ENCODE data around the gene HOXA9. TPM values are rescaled to one million over a fixed set of nuclear protein-coding genes. Genes with fewer than 3 reads are reported as not detected.

Gene HOXA9
- total and polyA plus RNA-seq, 9 donors: 0.12 to 2.5 (median 0.57) TPM; not detected in 1

- intact Hi-C loops (cut with DNase I): loop anchor here in 1 of 4 donors (10.0 kb wide), 1 partner anchor 577 kb away; no protein-coding TSS in a partner anchor
- no peak overlapping the region for H3K4me3 ChIP-seq
- no peak for DNase-seq
Observed at GRCh38 chr7:27197137-27198042, 32.1 kb upstream of the HOXA9 start.

DNA sequence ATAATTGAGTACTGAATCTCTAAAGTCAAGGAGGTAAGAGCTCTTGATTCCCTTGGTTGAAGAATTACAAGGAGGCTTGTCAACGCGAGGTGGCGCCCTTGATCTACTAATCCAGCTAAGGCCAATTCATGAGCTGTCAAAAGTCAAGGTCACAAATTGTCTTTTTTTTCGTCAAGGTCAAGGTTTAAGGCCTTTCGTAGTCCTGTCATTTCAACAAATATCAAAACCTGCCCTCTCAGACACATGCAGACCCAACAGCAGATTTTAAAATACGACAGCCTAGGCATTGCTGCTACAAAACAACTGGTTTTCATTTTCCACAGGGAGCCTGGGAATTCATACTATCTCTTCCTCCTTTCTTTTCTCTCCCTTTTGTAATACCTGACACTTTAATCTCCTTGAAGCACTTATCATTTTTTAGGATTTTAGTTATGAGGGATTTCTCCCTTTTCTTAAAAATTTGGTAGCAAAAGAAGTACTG lies 31.0 kb upstream of the HOXA9 start:
- WGBS, 3 donors: 2 to 3% (median 3%) methylated on average over 6 of the region's 6 CpGs
- H3K36me3 ChIP-seq: no peaks in the 10 kb centered on the region
- peaks cover 6% of the 10 kb centered on the region for H3K4me1 ChIP-seq (ENCODE audit: insufficient read depth)
- intact Hi-C loops (cut with DNase I): loop anchor here in 1 of 4 donors (10.0 kb wide), 1 partner anchor 578 kb away; no protein-coding TSS in a partner anchor
- TF ChIP-seq EP300 (IDR thresholded peaks at IDR 0.05): no peak
- no peak for TF ChIP-seq POLR2A (IDR thresholded peaks at IDR 0.05)
- TF ChIP-seq, protein P1, sequence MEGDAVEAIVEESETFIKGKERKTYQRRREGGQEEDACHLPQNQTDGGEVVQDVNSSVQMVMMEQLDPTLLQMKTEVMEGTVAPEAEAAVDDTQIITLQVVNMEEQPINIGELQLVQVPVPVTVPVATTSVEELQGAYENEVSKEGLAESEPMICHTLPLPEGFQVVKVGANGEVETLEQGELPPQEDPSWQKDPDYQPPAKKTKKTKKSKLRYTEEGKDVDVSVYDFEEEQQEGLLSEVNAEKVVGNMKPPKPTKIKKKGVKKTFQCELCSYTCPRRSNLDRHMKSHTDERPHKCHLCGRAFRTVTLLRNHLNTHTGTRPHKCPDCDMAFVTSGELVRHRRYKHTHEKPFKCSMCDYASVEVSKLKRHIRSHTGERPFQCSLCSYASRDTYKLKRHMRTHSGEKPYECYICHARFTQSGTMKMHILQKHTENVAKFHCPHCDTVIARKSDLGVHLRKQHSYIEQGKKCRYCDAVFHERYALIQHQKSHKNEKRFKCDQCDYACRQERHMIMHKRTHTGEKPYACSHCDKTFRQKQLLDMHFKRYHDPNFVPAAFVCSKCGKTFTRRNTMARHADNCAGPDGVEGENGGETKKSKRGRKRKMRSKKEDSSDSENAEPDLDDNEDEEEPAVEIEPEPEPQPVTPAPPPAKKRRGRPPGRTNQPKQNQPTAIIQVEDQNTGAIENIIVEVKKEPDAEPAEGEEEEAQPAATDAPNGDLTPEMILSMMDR (IDR thresholded peaks at IDR 0.05): peak in 2 of 3 donors; percentile 47 to 56
- peaks cover 14% of the 10 kb centered on the region for H3K27me3 ChIP-seq
- H3K4me3 ChIP-seq: no peak overlapping the region
- H3K27ac ChIP-seq: no peak overlapping the region
- peak; percentile 54 to 86 (median 79) for DNase-seq
- H3K9me3 ChIP-seq: no peaks in the 10 kb centered on the region

More at GRCh38 chr7:27197137-27198042, 32.1 kb upstream of the HOXA9 start:
- Histone ChIP-seq H3K27ac (no peak overlapping the region), H3K4me1 (ENCODE audit: insufficient read depth) (peaks cover 6% of the 10 kb centered on the region), H3K36me3 (no peaks in the 10 kb centered on the region), H3K9me3 (no peaks in the 10 kb centered on the region), H3K27me3 (peaks cover 14% of the 10 kb centered on the region)
- TF ChIP-seq, protein P1 (IDR thresholded peaks at IDR 0.05): no peak
- TF ChIP-seq POLR2A (IDR thresholded peaks at IDR 0.05) (no peak), EP300 (IDR thresholded peaks at IDR 0.05) (no peak)
- WGBS, 3 donors: 22 to 27% (median 24%) methylated on average over 18 of the region's 18 CpGs

DNA sequence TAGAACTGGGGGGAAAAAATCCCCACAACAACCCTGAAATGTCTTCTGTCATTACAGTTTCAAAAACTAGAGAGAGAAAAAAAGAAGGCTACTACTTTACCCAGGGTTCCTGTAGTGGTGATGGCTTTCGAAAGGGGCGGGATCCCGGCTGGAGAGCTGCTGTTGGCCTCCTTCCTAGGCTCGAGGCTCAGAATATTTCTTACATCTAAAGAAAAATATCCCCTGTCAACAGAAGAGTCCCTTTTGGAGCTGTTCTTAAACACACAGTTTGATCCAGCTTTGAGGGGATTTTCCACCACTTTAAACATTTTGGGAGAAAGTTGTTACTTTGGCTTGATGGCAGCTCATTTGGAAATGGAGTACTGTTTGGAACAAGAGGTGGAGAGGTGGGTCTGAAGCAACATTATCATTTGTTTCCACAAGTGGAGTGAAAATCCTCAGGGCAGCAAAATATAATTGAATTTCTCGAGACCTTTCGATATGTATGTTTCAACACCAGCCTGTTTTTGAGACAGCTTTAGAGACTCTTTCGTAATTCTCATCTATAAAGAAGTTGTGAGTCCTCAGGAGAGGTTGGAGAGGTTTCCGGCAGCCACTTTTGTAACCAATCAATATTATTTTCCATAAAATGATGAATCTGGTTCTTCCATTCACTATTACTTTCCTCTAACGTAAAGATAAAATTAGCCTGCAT lies 29.5 kb upstream of the HOXA9 start:
- H3K36me3 ChIP-seq: no peaks in the 10 kb centered on the region
- H3K9me3 ChIP-seq: no peaks in the 10 kb centered on the region
- 30 to 53% (median 45%) methylated on average over 9 of the region's 9 CpGs for WGBS, 3 donors
- intact Hi-C loops (cut with DNase I): loop anchor here in 1 of 4 donors (10.0 kb wide), 1 partner anchor 580 kb away; no protein-coding TSS in a partner anchor
- peaks cover 14% of the 10 kb centered on the region for H3K27me3 ChIP-seq
- TF ChIP-seq, protein P1 (IDR thresholded peaks at IDR 0.05): no peak
- TF ChIP-seq POLR2A (IDR thresholded peaks at IDR 0.05) (no peak), EP300 (IDR thresholded peaks at IDR 0.05) (no peak)
- H3K4me1 ChIP-seq (ENCODE audit: insufficient read depth): peaks cover 6% of the 10 kb centered on the region
- H3K4me3 ChIP-seq: no peak overlapping the region
- H3K27ac ChIP-seq: no peak overlapping the region
- DNase-seq: no peak

DNA sequence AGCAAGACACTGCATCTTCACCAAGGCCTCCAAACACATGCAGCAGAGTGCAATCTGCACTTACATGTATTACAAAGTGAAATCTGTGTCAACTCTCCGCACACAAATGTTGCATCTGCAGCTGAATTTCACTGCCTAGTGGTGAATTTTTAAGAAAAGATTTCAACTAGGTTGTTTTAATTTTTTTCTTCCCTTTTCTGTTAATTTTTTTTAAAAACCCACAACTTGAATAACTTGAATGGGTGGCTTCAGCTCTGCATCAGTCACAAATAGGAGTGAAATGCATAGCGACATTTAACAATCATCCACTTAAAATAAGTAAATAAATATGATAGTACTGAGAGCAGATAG lies 28.6 kb upstream of the HOXA9 start:
- Histone ChIP-seq H3K36me3 (no peaks in the 10 kb centered on the region), H3K27me3 (peaks cover 14% of the 10 kb centered on the region), H3K9me3 (no peaks in the 10 kb centered on the region), H3K27ac (no peak overlapping the region), H3K4me1 (ENCODE audit: insufficient read depth) (peaks cover 2% of the 10 kb centered on the region), H3K4me3 (no peak overlapping the region)
- WGBS, 3 donors: 43 to 62% (median 56%) methylated on average over 2 of the region's 2 CpGs
- no peak for TF ChIP-seq POLR2A (IDR thresholded peaks at IDR 0.05)
- TF ChIP-seq, protein P1 (IDR thresholded peaks at IDR 0.05): no peak
- intact Hi-C loops (cut with DNase I): loop anchor here in 1 of 4 donors (10.0 kb wide), 1 partner anchor 581 kb away; no protein-coding TSS in a partner anchor
- DNase-seq: no peak

All from ovary (tissue), 9 donors.